Stimulated activated CD4-positive, alpha-beta T cell treated with anti-CD3 and anti-CD28 coated beads, Interleukin-4, amount 100 ng/mL, for 4 hours (primary cell): ENCODE measurements around the gene VCX2.
"Not testable (repeated sequence)": the region's sequence is repeated elsewhere in the genome, so short reads cannot be mapped to it uniquely, and the experiment has no call there.

Source experiments
- DNase-seq, 2 experiments: peaks; one replicate each; pipeline ENCODE4 v3.0.0-alpha.2; 2020

Gene VCX2

DNA sequence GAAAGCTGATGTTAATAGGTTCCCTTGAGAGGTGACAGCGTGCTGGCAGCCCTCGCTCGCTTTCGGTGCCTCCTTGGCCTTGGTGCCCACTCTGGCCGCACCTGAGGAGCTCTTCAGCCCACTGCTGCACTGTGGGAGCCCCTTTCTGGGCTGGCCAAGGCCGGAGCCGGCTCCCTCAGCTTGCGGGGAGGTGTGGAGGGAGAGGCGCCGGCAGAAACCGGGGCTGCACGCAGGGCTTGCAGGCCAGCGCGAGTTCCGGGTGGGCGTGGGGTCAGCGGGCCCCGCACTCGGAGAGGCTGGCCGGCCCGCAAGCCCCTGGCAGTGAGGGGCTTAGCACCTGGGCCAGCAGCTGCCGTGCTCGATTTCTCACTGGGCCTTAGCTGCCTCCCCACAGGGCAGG is 49.7 kb downstream of the VCX2 start:
- not testable (repeated sequence) for DNase-seq
